ENCODE measurements around the gene SMIM7.

- no peak for TF ChIP-seq CTCF (IDR thresholded peaks at IDR 0.05)
- TF ChIP-seq POLR2A (IDR thresholded peaks at IDR 0.05) = no peak
These were observed 38.7 kb downstream of the SMIM7 start for GRCh38 chr19:16621165-16621800.

All from body of pancreas (tissue), 4 donors.